SK-N-SH (cell line): ENCODE data around the gene PRAME.

Experiments used
- CTCF ChIP-seq: fragments of 200-600 bp; sonication (generic); IDR thresholded peaks from 2 replicates; pipeline ENCODE4 v1.6.1; 2017; ENCODE audit warnings: antibody characterized with exemption, mild to moderate bottlenecking, moderate library complexity
- GABPA ChIP-seq: IDR thresholded peaks from 2 replicates; pipeline ENCODE4 v1.4.0; 2012; ENCODE audit warnings: low read depth, mild to moderate bottlenecking
- PBX3 ChIP-seq: IDR thresholded peaks from 2 replicates; pipeline ENCODE4; 2012
- POLR2AphosphoS5 ChIP-seq: IDR thresholded peaks from 2 replicates; pipeline ENCODE4 v1.6.1; 2012; ENCODE audit warnings: low read depth, low read length
- RAD21 ChIP-seq: IDR thresholded peaks from 2 replicates; pipeline ENCODE4 v1.6.1; 2012; ENCODE audit warnings: mild to moderate bottlenecking, low read length
- SIN3A ChIP-seq: IDR thresholded peaks from 2 replicates; pipeline ENCODE4 v1.6.1; 2012; ENCODE audit warnings: low read depth, mild to moderate bottlenecking, low read length, moderate library complexity, borderline replicate concordance
- TAF1 ChIP-seq: IDR thresholded peaks from 2 replicates; pipeline ENCODE4 v1.6.1; 2012; ENCODE audit warnings: low read depth, mild to moderate bottlenecking, low read length, moderate library complexity, borderline replicate concordance
- YY1 ChIP-seq: IDR thresholded peaks from 2 replicates; pipeline ENCODE4 v1.4.0; 2012; ENCODE audit warnings: low read depth, mild to moderate bottlenecking

- TF ChIP-seq GABPA (no peak), RAD21 (no peak), CTCF (no peak), SIN3A (no peak), POLR2AphosphoS5 (no peak), YY1 (no peak), PBX3 (no peak), TAF1 (no peak)
These were observed 8.2 kb downstream of the PRAME start for GRCh38 chr22:22550789-22551434.
